ENCODE data around the gene NADK. TPM values are rescaled to one million over a fixed set of nuclear protein-coding genes. Genes with fewer than 3 reads are reported as not detected.

The NADK gene
- total and polyA plus RNA-seq, 10 of the 15 experiments (the other 5 are each of a cell fraction or from before 2014, with no cell fraction given) = 1.1 to 93.2 (median 46.9) TPM

- Histone ChIP-seq H3K9ac (ENCODE audit: control insufficient read depth, insufficient read depth, low read length) (no peak overlapping the region), H3K27ac (ENCODE audit: control insufficient read depth, insufficient read depth) (peak overlapping the region; percentile 13; the same call in 1 of the 2 replicates), H3K27me3 (replicated peaks in 1 of 2; ENCODE audit: control insufficient read depth in 2 of 2, insufficient read depth in 2 of 2, low read length in 1 of 2) (no peaks in the 10 kb centered on the region), H3K36me3 (ENCODE audit: control insufficient read depth in 2 of 2, insufficient read depth in 2 of 2, low read length in 1 of 2) (peaks cover 33 to 34% of the 10 kb centered on the region in 2 experiments), H3K4me2 (ENCODE audit: control insufficient read depth, insufficient read depth) (peak overlapping the region; percentile 47), H3K79me2 (ENCODE audit: control insufficient read depth, insufficient read depth, low read length) (peaks cover 23% of the 10 kb centered on the region), H3K4me1 (ENCODE audit: control insufficient read depth, insufficient read depth, low read length) (peaks cover 42% of the 10 kb centered on the region), H3K4me3 (no peak overlapping the region), H2AFZ (ENCODE audit: control insufficient read depth, low read depth, low read length) (no peak overlapping the region), H4K20me1 (ENCODE audit: control insufficient read depth, insufficient read depth) (peaks cover 18% of the 10 kb centered on the region), H3K9me3 (replicated peaks; ENCODE audit: control insufficient read depth, insufficient read depth, low read length) (no peaks in the 10 kb centered on the region)
- in situ Hi-C loops (cut with MboI) = no loop called here
- ATAC-seq = peak; percentile 98
- POLR2A ChIA-PET = interaction anchor here (1.1 kb wide), 1 partner anchor 20 kb away, joined by 3 read pairs; no protein-coding TSS in a partner anchor
- peak; percentile 96 for FAIRE-seq
- CTCF ChIA-PET = interaction anchor here (2.1 kb wide), 1 partner anchor 106 kb away, joined by 7 read pairs; no protein-coding TSS in a partner anchor
- RAD21 ChIA-PET (ENCODE audit: unreplicated experiment) = interaction anchor here (0.7 kb wide), 1 partner anchor 171 kb away, joined by 4 read pairs; no protein-coding TSS in a partner anchor
- DNase-seq (ENCODE audit: low read depth, low spot score) = peak; percentile 62
- SMC1A ChIA-PET (ENCODE audit: uncharacterized antibody, unreplicated experiment) = interaction anchor here (1.1 to 2.4 kb wide), 3 partner anchors 20 to 106 kb away, joined by 3 to 8 read pairs (median 7); no protein-coding TSS in a partner anchor
- no TSS peak for BruUV-seq (replicated peaks)
- 1% methylated on average over 5 of the region's 5 CpGs for WGBS (ENCODE audit: insufficient coverage, insufficient replicate concordance, low lambda C conversion rate, missing lambda C conversion rate)
- intact Hi-C loops (cut with micrococcal nuclease; ENCODE audit: unreplicated experiment) = loop anchor here (5.0 kb wide), 1 partner anchor 108 kb away; no protein-coding TSS in a partner anchor
- TF ChIP-seq, protein P1, sequence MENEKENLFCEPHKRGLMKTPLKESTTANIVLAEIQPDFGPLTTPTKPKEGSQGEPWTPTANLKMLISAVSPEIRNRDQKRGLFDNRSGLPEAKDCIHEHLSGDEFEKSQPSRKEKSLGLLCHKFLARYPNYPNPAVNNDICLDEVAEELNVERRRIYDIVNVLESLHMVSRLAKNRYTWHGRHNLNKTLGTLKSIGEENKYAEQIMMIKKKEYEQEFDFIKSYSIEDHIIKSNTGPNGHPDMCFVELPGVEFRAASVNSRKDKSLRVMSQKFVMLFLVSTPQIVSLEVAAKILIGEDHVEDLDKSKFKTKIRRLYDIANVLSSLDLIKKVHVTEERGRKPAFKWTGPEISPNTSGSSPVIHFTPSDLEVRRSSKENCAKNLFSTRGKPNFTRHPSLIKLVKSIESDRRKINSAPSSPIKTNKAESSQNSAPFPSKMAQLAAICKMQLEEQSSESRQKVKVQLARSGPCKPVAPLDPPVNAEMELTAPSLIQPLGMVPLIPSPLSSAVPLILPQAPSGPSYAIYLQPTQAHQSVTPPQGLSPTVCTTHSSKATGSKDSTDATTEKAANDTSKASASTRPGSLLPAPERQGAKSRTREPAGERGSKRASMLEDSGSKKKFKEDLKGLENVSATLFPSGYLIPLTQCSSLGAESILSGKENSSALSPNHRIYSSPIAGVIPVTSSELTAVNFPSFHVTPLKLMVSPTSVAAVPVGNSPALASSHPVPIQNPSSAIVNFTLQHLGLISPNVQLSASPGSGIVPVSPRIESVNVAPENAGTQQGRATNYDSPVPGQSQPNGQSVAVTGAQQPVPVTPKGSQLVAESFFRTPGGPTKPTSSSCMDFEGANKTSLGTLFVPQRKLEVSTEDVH (IDR thresholded peaks at IDR 0.05; ENCODE audit: low read depth, partially characterized antibody) = no peak
- TF ChIP-seq ETV6 (conservative IDR thresholded peaks at IDR 0.05 in 1 of 2, IDR thresholded peaks at IDR 0.05 in 1 of 2; ENCODE audit: borderline replicate concordance in 1 of 2, low read depth in 1 of 2) (no peak), PAX5 (IDR thresholded peaks at IDR 0.05; ENCODE audit: borderline replicate concordance, low read depth, low read length) (peak; percentile 78), CBX3 (IDR thresholded peaks at IDR 0.05; ENCODE audit: borderline replicate concordance, low read depth) (no peak), E4F1 (IDR thresholded peaks at IDR 0.05; ENCODE audit: borderline replicate concordance, partially characterized antibody) (no peak), KLF5 (IDR thresholded peaks at IDR 0.05; ENCODE audit: partially characterized antibody) (no peak), NKRF (conservative IDR thresholded peaks at IDR 0.05) (no peak), LARP7 (IDR thresholded peaks at IDR 0.05) (no peak), RBBP5 (conservative IDR thresholded peaks at IDR 0.05) (no peak), POLR2AphosphoS5 (IDR thresholded peaks at IDR 0.05; ENCODE audit: low read length) (no peak), HDAC6 (IDR thresholded peaks at IDR 0.05; ENCODE audit: unreplicated experiment) (no peak)
- TF ChIP-seq, protein P2, sequence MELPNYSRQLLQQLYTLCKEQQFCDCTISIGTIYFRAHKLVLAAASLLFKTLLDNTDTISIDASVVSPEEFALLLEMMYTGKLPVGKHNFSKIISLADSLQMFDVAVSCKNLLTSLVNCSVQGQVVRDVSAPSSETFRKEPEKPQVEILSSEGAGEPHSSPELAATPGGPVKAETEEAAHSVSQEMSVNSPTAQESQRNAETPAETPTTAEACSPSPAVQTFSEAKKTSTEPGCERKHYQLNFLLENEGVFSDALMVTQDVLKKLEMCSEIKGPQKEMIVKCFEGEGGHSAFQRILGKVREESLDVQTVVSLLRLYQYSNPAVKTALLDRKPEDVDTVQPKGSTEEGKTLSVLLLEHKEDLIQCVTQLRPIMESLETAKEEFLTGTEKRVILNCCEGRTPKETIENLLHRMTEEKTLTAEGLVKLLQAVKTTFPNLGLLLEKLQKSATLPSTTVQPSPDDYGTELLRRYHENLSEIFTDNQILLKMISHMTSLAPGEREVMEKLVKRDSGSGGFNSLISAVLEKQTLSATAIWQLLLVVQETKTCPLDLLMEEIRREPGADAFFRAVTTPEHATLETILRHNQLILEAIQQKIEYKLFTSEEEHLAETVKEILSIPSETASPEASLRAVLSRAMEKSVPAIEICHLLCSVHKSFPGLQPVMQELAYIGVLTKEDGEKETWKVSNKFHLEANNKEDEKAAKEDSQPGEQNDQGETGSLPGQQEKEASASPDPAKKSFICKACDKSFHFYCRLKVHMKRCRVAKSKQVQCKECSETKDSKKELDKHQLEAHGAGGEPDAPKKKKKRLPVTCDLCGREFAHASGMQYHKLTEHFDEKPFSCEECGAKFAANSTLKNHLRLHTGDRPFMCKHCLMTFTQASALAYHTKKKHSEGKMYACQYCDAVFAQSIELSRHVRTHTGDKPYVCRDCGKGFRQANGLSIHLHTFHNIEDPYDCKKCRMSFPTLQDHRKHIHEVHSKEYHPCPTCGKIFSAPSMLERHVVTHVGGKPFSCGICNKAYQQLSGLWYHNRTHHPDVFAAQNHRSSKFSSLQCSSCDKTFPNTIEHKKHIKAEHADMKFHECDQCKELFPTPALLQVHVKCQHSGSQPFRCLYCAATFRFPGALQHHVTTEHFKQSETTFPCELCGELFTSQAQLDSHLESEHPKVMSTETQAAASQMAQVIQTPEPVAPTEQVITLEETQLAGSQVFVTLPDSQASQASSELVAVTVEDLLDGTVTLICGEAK (IDR thresholded peaks at IDR 0.05; ENCODE audit: borderline replicate concordance) = no peak
Measured at GRCh38 chr1:1799716-1800115, 21.4 kb upstream of the NADK start.
